Measurements from ENCODE around the gene ST3GAL3. TPM values are rescaled to one million over a fixed set of nuclear protein-coding genes. Genes with fewer than 3 reads are reported as not detected.

Gene ST3GAL3
- total RNA-seq, 1 experiment from 2014 or later: 26.0 TPM

DNA sequence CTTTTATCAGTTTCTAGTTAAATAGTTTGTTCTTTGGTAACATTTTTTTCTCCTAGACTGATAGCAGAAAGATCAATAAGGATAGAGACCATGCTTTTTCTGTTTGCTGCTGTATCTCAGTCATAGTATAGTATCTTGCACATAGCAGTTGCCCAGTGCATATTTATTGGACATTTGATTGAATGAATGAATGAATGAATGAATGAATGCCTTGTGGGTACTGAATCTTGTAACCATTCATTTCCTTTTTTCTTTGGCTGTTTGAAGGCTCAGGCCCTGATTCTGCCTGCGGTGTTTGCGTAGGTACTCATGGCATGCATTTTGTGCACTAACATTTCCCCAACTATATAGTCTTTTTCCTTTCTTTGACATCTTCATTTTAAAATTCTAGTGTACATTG is 83.9 kb downstream of the ST3GAL3 start:
- TF ChIP-seq, protein P1, sequence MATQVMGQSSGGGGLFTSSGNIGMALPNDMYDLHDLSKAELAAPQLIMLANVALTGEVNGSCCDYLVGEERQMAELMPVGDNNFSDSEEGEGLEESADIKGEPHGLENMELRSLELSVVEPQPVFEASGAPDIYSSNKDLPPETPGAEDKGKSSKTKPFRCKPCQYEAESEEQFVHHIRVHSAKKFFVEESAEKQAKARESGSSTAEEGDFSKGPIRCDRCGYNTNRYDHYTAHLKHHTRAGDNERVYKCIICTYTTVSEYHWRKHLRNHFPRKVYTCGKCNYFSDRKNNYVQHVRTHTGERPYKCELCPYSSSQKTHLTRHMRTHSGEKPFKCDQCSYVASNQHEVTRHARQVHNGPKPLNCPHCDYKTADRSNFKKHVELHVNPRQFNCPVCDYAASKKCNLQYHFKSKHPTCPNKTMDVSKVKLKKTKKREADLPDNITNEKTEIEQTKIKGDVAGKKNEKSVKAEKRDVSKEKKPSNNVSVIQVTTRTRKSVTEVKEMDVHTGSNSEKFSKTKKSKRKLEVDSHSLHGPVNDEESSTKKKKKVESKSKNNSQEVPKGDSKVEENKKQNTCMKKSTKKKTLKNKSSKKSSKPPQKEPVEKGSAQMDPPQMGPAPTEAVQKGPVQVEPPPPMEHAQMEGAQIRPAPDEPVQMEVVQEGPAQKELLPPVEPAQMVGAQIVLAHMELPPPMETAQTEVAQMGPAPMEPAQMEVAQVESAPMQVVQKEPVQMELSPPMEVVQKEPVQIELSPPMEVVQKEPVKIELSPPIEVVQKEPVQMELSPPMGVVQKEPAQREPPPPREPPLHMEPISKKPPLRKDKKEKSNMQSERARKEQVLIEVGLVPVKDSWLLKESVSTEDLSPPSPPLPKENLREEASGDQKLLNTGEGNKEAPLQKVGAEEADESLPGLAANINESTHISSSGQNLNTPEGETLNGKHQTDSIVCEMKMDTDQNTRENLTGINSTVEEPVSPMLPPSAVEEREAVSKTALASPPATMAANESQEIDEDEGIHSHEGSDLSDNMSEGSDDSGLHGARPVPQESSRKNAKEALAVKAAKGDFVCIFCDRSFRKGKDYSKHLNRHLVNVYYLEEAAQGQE (IDR thresholded peaks at IDR 0.05; ENCODE audit: insufficient read depth in 1 of 2, low read depth in 2 of 2, low read length in 1 of 2): no peak
- TF ChIP-seq, protein P2, sequence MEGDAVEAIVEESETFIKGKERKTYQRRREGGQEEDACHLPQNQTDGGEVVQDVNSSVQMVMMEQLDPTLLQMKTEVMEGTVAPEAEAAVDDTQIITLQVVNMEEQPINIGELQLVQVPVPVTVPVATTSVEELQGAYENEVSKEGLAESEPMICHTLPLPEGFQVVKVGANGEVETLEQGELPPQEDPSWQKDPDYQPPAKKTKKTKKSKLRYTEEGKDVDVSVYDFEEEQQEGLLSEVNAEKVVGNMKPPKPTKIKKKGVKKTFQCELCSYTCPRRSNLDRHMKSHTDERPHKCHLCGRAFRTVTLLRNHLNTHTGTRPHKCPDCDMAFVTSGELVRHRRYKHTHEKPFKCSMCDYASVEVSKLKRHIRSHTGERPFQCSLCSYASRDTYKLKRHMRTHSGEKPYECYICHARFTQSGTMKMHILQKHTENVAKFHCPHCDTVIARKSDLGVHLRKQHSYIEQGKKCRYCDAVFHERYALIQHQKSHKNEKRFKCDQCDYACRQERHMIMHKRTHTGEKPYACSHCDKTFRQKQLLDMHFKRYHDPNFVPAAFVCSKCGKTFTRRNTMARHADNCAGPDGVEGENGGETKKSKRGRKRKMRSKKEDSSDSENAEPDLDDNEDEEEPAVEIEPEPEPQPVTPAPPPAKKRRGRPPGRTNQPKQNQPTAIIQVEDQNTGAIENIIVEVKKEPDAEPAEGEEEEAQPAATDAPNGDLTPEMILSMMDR (IDR thresholded peaks at IDR 0.05): no peak
- TF ChIP-seq TCF7L2 (IDR thresholded peaks at IDR 0.05; ENCODE audit: low read depth, low read length) (no peak), POLR2AphosphoS5 (IDR thresholded peaks at IDR 0.05; ENCODE audit: low read depth, low read length) (no peak), SIN3A (IDR thresholded peaks at IDR 0.05; ENCODE audit: borderline replicate concordance, insufficient read depth, low read depth, low read length) (no peak)
- DNase-seq (ENCODE audit: low read depth, low spot score): no peak
- ATAC-seq: no peak
- Histone ChIP-seq H3K27me3 (ENCODE audit: control insufficient read depth, insufficient read depth, low read length) (no peaks in the 10 kb centered on the region), H3K4me1 (ENCODE audit: control insufficient read depth, insufficient read depth, low read length) (no peaks in the 10 kb centered on the region), H3K36me3 (ENCODE audit: control insufficient read depth, insufficient read depth, low read length) (no peaks in the 10 kb centered on the region), H3K9me3 (ENCODE audit: control insufficient read depth, insufficient read depth, low read depth, low read length) (no peaks in the 10 kb centered on the region), H3K4me3 (ENCODE audit: low read depth in 2 of 2, low read length in 2 of 2) (no peak overlapping the region), H3K27ac (ENCODE audit: low read length) (no peak overlapping the region)
- in situ Hi-C loops (cut with HindIII; ENCODE audit: low pct_unique_long_range_greater_than_20kb, low sequenced_read_pairs) (no loop called here), intact Hi-C loops (cut with micrococcal nuclease; ENCODE audit: unreplicated experiment) (no loop called here)
- ChIA-PET CTCF (no interaction called here), POLR2A (no interaction called here)
- BruUV-seq (replicated peaks): no TSS peak

DNA sequence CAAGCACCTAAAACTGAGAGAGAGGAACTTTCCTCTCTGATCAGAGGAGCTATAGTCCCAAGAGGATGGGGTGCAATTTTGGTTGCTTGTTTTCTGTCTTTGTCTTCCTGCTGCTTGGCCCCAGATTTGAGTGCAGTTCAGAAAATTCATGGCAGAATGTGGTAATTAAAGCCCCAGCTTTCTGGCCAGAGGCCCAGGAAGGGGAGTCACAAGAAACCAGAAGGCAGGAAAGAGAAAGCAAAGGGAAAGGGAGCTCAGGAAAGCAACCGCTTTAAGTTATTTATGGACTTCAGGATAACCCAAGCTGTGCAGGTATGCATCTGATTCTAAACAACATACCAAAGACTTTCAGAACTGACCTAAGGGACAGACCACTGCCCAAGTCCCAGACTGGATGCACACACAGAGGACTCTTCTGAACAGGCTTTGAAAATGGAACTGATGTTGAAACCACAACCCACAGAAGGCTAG is 88.8 kb downstream of the ST3GAL3 start:
- ATAC-seq (no peak), DNase-seq (ENCODE audit: low read depth, low spot score) (no peak)
- BruUV-seq (replicated peaks): no TSS peak
- Histone ChIP-seq H3K4me1 (ENCODE audit: control insufficient read depth, insufficient read depth, low read length) (no peaks in the 10 kb centered on the region), H3K27me3 (ENCODE audit: control insufficient read depth, insufficient read depth, low read length) (no peaks in the 10 kb centered on the region), H3K27ac (ENCODE audit: low read length) (no peak overlapping the region), H3K36me3 (ENCODE audit: control insufficient read depth, insufficient read depth, low read length) (no peaks in the 10 kb centered on the region), H3K9me3 (ENCODE audit: control insufficient read depth, insufficient read depth, low read depth, low read length) (no peaks in the 10 kb centered on the region), H3K4me3 (ENCODE audit: low read depth in 2 of 2, low read length in 2 of 2) (no peak overlapping the region)
- in situ Hi-C loops (cut with HindIII; ENCODE audit: low pct_unique_long_range_greater_than_20kb, low sequenced_read_pairs) (no loop called here), intact Hi-C loops (cut with micrococcal nuclease; ENCODE audit: unreplicated experiment) (no loop called here)
- CTCF ChIA-PET: no interaction called here
- POLR2A ChIA-PET: no interaction called here
- TF ChIP-seq TCF7L2 (IDR thresholded peaks at IDR 0.05; ENCODE audit: low read depth, low read length): no peak
- TF ChIP-seq, protein P2 (IDR thresholded peaks at IDR 0.05): no peak
- TF ChIP-seq SIN3A (IDR thresholded peaks at IDR 0.05; ENCODE audit: borderline replicate concordance, insufficient read depth, low read depth, low read length): no peak
- no peak for TF ChIP-seq POLR2AphosphoS5 (IDR thresholded peaks at IDR 0.05; ENCODE audit: low read depth, low read length)
- TF ChIP-seq, protein P1 (IDR thresholded peaks at IDR 0.05; ENCODE audit: insufficient read depth in 1 of 2, low read depth in 2 of 2, low read length in 1 of 2): no peak
